Gastroesophageal sphincter (tissue), 3 donors: Measurements from ENCODE around the gene KCNMA1.

Experiments used
- CTCF ChIP-seq, 4 experiments: fragments of 200-600 bp in 2 of 4; fragments of 450-650 bp in 2 of 4; sonication (generic) in 1 of 4; IDR thresholded peaks; one replicate each; pipeline ENCODE4 v1.5.1; 2017 to 2019; ENCODE audit warnings: antibody characterized with exemption in 4 of 4, mild to moderate bottlenecking in 2 of 4, moderate library complexity in 2 of 4
- EP300 ChIP-seq: sonication (generic); formaldehyde crosslinking; IDR thresholded peaks from one replicate; pipeline ENCODE4 v1.6.1; 2017; ENCODE audit warnings: antibody characterized with exemption, mild to moderate bottlenecking
- POLR2A ChIP-seq, 2 donors: fragments of 450-650 bp; IDR thresholded peaks; one replicate each; pipeline ENCODE4 v1.6.1; 2017; ENCODE audit warnings: antibody characterized with exemption in 2 of 2, mild to moderate bottlenecking in 2 of 2, moderate library complexity in 1 of 2
- POLR2AphosphoS5 ChIP-seq: sonication (generic); formaldehyde crosslinking; IDR thresholded peaks from one replicate; pipeline ENCODE4 v1.6.1; 2017; ENCODE audit warnings: antibody characterized with exemption

GRCh38 chr10:77555591-77556212 is 81.9 kb downstream of the KCNMA1 start:
- TF ChIP-seq POLR2AphosphoS5 (peak; percentile 83), CTCF (IDR thresholded peaks at IDR 0.05) (no peak), POLR2A (IDR thresholded peaks at IDR 0.05) (no peak), EP300 (no peak)
